HEK293T (cell line): ENCODE data around the gene FHIT.

Experiments
- BHLHE40 ChIP-seq: fragments of 450-650 bp; IDR thresholded peaks from 2 replicates; pipeline ENCODE4 v1.6.1; 2016; ENCODE audit warnings: mild to moderate bottlenecking, moderate library complexity, borderline replicate concordance
- CTBP1 ChIP-seq: fragments of 450-650 bp; IDR thresholded peaks from 2 replicates; pipeline ENCODE4 v1.6.1; 2016; ENCODE audit warnings: borderline replicate concordance
- FOXK2 ChIP-seq: fragments of 450-650 bp; IDR thresholded peaks from 2 replicates; pipeline ENCODE4 v1.6.1; 2016; ENCODE audit warnings: mild to moderate bottlenecking
- FOXM1 ChIP-seq: fragments of 450-650 bp; IDR thresholded peaks from 2 replicates; pipeline ENCODE4 v1.6.1; 2017; ENCODE audit warnings: mild to moderate bottlenecking, borderline replicate concordance
- NFRKB ChIP-seq: fragments of 450-650 bp; IDR thresholded peaks from 2 replicates; pipeline ENCODE4 v1.6.1; 2016; ENCODE audit warnings: mild to moderate bottlenecking, moderate library complexity
- SUZ12 ChIP-seq: fragments of 450-650 bp; IDR thresholded peaks from 2 replicates; pipeline ENCODE4 v1.6.1; 2016; ENCODE audit warnings: mild to moderate bottlenecking
- TARDBP ChIP-seq: fragments of 450-650 bp; IDR thresholded peaks from 2 replicates; pipeline ENCODE4 v1.6.1; 2016

DNA sequence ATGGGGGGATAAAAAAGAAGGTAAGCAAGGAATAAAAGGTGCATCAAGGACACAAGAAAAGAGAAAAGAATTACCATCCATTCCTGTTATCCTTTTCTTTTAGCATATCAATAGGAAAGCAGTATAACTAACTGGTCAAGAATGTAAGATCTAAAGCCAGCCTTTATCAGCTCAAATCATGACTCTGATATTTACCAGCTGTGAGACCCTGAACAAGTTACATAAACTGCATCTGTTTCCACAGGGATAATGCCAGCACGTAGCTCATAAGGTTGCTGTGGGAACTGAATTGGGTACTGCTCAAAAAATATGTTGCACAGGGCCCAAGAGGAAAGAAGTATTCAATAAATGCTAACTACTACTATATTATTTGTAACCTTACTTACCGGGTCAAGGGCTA lies 1109.2 kb downstream of the FHIT start:
- no peak for TF ChIP-seq BHLHE40
- TF ChIP-seq FOXK2: no peak
- TF ChIP-seq SUZ12: no peak
- no peak for TF ChIP-seq FOXM1
- no peak for TF ChIP-seq TARDBP
- TF ChIP-seq CTBP1: no peak
- no peak for TF ChIP-seq NFRKB
